Epithelial cell of esophagus (primary cell): ENCODE results near the gene EN1.

Experiments
- DNase-seq: peaks from one replicate; pipeline ENCODE4 v3.0.0; 2010; ENCODE audit warnings: low read depth
- H3K4me3 ChIP-seq: 2 replicates; pipeline ENCODE4 v1.5.1; 2011; ENCODE audit warnings: mild to moderate bottlenecking, low read length, control low read depth
- CTCF ChIP-seq: IDR thresholded peaks from 2 replicates; pipeline ENCODE4 v1.5.1; 2011; ENCODE audit warnings: low read depth, mild to moderate bottlenecking, low read length, control low read depth, inconsistent platforms; ENCODE audit not compliant: insufficient read depth; ENCODE audit errors: missing control alignments

EN1 gene

GRCh38 chr2:118851650-118852049, 4.2 kb upstream of the EN1 start:
- no peak for TF ChIP-seq CTCF
- DNase-seq = no peak
- H3K4me3 ChIP-seq = no peak overlapping the region

DNA sequence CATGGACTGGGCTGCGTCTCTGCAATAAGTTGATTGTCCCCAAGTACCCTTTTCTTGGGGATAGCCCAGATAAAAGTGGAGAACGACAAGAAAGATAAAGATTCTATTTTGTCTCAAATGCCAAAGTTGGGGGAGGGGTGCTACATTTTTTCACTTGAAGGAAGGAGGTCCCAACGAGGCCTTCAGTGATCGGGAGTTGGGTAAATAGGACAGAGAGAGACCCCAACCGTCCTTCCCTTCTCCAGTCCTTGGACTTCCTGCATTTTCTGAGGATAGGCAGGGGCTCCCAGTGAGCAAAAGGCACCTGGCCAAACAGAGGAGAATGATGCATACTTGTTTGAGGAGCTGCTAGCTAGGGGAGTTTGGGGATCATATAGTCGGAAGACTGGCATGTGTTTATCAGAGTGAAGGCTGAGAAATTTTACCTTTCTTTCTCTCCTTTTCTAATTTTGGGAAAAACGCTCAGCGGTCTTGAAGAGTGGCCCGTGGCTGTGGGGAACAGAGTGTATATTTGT, 3.5 kb upstream of the EN1 start:
- H3K4me3 ChIP-seq = no peak overlapping the region
- no peak for DNase-seq
- TF ChIP-seq CTCF = no peak

DNA sequence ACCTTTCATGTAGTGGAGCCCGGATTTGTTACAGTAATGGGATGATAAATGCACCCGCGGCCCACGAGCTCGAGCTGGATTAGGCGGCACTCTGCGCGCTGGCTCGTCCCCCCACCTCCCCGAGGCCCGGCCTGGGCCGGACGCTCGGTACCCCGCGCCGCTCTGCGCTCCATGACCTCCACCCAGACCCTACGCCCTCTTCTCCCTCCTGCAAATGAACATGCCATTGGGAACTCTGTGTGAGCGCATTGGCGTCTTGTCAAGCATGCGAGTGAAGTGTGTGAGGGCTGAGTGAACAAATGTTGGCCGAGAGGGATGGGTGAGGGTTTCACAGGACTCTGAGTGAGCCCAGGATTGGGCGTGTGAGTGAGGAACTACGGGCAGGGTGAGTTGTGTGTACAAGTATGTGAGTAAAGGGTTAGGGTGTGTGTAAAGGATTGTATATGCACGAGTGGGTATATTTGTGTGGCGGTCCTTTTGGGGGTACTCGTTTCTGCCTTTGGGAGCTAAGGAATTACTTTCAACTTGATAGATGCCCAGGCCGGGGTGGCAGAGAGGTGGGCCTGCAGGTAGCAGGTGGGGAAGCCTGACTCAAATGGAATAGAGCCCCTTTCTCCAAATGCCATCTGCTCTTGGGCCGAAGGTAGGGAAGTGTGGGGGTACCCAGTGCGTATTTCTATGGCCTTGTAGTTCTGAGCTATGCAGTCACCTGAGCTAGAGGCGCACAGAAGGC, 2.9 kb upstream of the EN1 start:
- no peak overlapping the region for H3K4me3 ChIP-seq
- no peak for TF ChIP-seq CTCF
- DNase-seq = no peak

DNA sequence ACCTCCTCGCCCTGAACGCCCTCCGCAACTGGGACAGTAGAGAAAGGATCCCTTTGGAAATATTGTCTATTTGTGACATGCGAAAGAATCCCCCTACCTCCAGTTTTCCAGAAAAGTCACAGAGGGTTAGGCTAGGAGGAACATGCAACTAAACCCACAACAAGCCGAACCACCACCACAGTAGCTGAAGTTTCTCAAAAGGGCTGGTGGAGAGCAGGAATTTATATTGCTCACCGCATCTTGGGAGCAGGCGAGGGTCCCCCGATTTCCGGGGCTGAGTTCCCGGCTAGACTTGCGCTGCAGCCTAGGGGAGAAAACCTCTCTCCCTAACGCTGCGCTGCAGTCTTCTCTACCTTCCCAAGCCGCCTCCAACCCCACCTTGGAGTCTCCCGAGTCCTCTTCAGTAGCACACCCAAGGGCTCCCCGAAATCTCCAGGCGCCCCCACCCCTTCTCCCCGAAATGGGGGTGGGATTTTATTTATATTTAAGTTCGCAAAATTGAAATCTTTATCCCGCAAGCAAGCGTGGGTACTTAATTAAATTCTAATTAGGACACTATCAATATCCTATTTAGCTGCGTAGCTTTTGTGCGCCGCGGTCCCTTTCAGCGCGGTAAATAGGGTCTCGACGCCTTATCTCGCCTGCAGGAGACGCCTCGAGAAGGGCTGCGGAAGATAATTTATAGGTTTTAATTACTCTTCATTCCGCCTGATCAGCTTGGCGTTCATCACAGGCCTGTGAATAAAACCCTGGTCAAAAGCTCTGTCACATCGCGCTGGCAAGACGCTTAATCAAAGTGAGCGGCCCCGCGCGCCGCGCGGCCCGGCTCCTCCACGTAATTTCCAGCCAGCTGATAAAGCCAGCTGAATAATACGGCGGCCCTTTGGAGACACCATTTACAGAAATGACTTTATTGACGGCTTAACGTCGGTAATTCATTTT, 2.0 kb upstream of the EN1 start:
- no peak for DNase-seq
- H3K4me3 ChIP-seq = no peak overlapping the region
- TF ChIP-seq CTCF = no peak

DNA sequence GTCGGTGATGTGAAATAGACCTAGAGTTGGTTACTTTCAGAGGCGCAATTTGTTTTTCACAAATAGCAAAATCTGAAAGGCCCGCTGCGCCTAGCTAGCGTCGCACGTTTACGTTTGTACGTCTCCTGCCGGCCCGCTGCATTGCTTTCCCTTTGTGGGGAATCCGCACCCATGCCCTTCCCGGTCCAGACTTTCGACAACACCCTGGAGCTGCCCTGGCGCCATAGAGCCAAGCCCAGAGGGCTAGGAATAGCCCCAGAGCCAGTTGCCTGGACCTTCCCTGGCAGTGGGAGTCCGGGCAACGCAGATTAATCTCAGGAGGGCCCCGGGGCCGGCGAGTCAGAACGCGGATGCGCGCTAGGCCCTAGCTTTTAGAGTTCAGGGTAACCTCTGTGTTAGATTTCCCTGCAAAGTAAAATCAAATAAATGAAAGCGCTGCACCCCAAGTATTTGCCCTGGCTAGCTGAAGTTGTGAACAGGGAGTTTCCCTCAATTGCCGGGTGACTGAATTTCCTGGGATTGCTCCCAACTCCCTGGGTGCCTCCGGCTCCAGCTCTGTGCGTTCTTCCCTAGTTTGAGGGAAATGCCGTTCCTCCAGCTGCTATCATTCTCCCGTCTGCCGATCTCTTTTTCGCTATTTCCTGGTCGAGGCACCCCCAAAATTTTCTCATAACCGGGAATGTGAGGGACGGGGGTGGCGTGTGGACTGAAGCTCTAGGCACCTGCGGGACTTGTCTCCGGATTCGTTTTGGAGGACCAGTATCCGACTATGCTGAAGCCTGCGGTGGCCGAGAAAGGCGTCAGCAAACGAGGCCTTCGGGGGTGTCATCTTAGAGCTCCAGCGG, 1.2 kb upstream of the EN1 start:
- H3K4me3 ChIP-seq = no peak overlapping the region
- TF ChIP-seq CTCF = no peak
- DNase-seq = no peak

- TF ChIP-seq CTCF = no peak
- H3K4me3 ChIP-seq = no peak overlapping the region
- no peak for DNase-seq
These were observed 319 bp upstream of the EN1 start for GRCh38 chr2:118847762-118848172.
